IMR-90 (cell line): ENCODE results near the gene RAPGEF3. TPM values are rescaled to one million over a fixed set of nuclear protein-coding genes. Genes with fewer than 3 reads are reported as not detected.

ENCODE experiments used
- ATAC-seq: fragments of 200-7000 bp; cut with Tn5 transposase; 2 replicates; pipeline ENCODE4 v1.9.1; 2020; ENCODE audit warnings: low read depth, mild to moderate bottlenecking, moderate library complexity
- BruUV-seq: library from RNA; stranded (reverse); fragments of 400-500 nt; replicated peaks from 2 replicates; lab custom pipeline; 2021; lab: Mats Ljungman, UMichigan
- CTCF ChIA-PET: fragments of 300-600 bp; formaldehyde crosslinking; extraction: SDS; loops from one replicate; lab custom pipeline; 2021; ENCODE audit warnings: antibody characterized with exemption; lab: Yijun Ruan, JAX
- POLR2A ChIA-PET: fragments of 300-600 bp; sonication (Branson Sonifier 250); formaldehyde crosslinking; loops from one replicate; lab custom pipeline; 2022; ENCODE audit warnings: antibody characterized with exemption; ENCODE audit not compliant: unreplicated experiment; lab: Charles Lee
- DNase-seq: peaks from one replicate; pipeline ENCODE4 v3.0.0; 2013
- H2AFZ ChIP-seq: replicated peaks from 2 replicates; pipeline ENCODE3; 2013; ENCODE audit warnings: low read length, mild to moderate bottlenecking; ENCODE audit not compliant: poor library complexity
- H2AK5ac ChIP-seq: 2 replicates; pipeline ENCODE4 v1.6.1; 2013; ENCODE audit warnings: low read depth, low read length, inconsistent platforms
- H2AK9ac ChIP-seq: replicated peaks from 2 replicates; pipeline ENCODE3; 2013; ENCODE audit warnings: mild to moderate bottlenecking, low read depth, low read length, moderate library complexity; ENCODE audit not compliant: poor library complexity
- H2BK120ac ChIP-seq: 2 replicates; pipeline ENCODE4 v1.6.1; 2013; ENCODE audit warnings: low read depth, low read length, inconsistent platforms
- H2BK15ac ChIP-seq: 3 replicates; pipeline ENCODE4 v1.6.1; 2013; ENCODE audit warnings: low read depth, low read length, inconsistent platforms
- H2BK20ac ChIP-seq: 2 replicates; pipeline ENCODE4 v1.6.1; 2013; ENCODE audit warnings: low read depth, mild to moderate bottlenecking, inconsistent platforms, low read length, moderate library complexity
- H2BK5ac ChIP-seq: 2 replicates; pipeline ENCODE4 v1.6.1; 2013; ENCODE audit warnings: mild to moderate bottlenecking, low read depth, low read length, inconsistent platforms; ENCODE audit not compliant: poor library complexity, severe bottlenecking
- H3K14ac ChIP-seq: replicated peaks from 2 replicates; pipeline ENCODE4 v1.6.1; 2013; ENCODE audit warnings: low read depth, low read length, inconsistent platforms
- H3K18ac ChIP-seq: 2 replicates; pipeline ENCODE4 v1.6.1; 2013; ENCODE audit warnings: low read depth, low read length, control low read depth
- H3K23ac ChIP-seq: 2 replicates; pipeline ENCODE4 v1.6.1; 2013; ENCODE audit warnings: low read depth, low read length, inconsistent platforms
- H3K27ac ChIP-seq: 2 replicates; pipeline ENCODE4 v1.5.1; 2013; ENCODE audit warnings: mild to moderate bottlenecking, control low read depth, low read length; ENCODE audit not compliant: insufficient read depth
- H3K27me3 ChIP-seq: 2 replicates; pipeline ENCODE4 v1.6.1; 2013; ENCODE audit warnings: low read length; ENCODE audit not compliant: control insufficient read depth, insufficient read depth
- H3K36me3 ChIP-seq: 2 replicates; pipeline ENCODE4 v1.6.1; 2013; ENCODE audit warnings: low read length, mixed read lengths; ENCODE audit not compliant: control insufficient read depth, insufficient read depth
- H3K4ac ChIP-seq: 2 replicates; pipeline ENCODE4 v1.6.1; 2013; ENCODE audit warnings: low read depth, low read length, inconsistent platforms
- H3K4me1 ChIP-seq: 2 replicates; pipeline ENCODE4 v1.6.1; 2013; ENCODE audit warnings: low read length, mixed read lengths; ENCODE audit not compliant: control insufficient read depth, insufficient read depth
- H3K4me2 ChIP-seq: 2 replicates; pipeline ENCODE4 v1.6.1; 2013; ENCODE audit warnings: low read depth, mild to moderate bottlenecking, control low read depth, low read length, moderate library complexity
- H3K4me3 ChIP-seq: 2 replicates; pipeline ENCODE4 v1.5.1; 2013; ENCODE audit warnings: low read depth, mild to moderate bottlenecking, control low read depth, low read length, moderate library complexity; ENCODE audit not compliant: insufficient read depth
- H3K56ac ChIP-seq: 2 replicates; pipeline ENCODE4 v1.6.1; 2013; ENCODE audit warnings: low read length, inconsistent platforms; ENCODE audit not compliant: insufficient read depth; ENCODE audit errors: extremely low read depth
- H3K79me1 ChIP-seq, 2 experiments: 2 replicates each; pipeline ENCODE4 v1.6.1; 2013; ENCODE audit warnings: low read length in 2 of 2, inconsistent platforms in 1 of 2, low read depth in 1 of 2
- H3K9ac ChIP-seq: 2 replicates; pipeline ENCODE4 v1.6.1; 2013; ENCODE audit warnings: low read depth, low read length, control low read depth
- H3K9me1 ChIP-seq: 2 replicates; pipeline ENCODE4 v1.6.1; 2013; ENCODE audit warnings: low read length, inconsistent platforms; ENCODE audit not compliant: insufficient read depth
- H3K9me3 ChIP-seq: 2 replicates; pipeline ENCODE4 v1.6.1; 2013; ENCODE audit warnings: low read length; ENCODE audit not compliant: control insufficient read depth, insufficient read depth
- H4K20me1 ChIP-seq: 2 replicates; pipeline ENCODE4 v1.6.1; 2013; ENCODE audit warnings: low read length, inconsistent platforms; ENCODE audit not compliant: insufficient read depth
- H4K5ac ChIP-seq: 2 replicates; pipeline ENCODE4 v1.6.1; 2013; ENCODE audit warnings: mild to moderate bottlenecking, low read depth, low read length, control low read depth
- H4K8ac ChIP-seq, 2 experiments: 2 replicates each; pipeline ENCODE4 v1.6.1; 2013; ENCODE audit warnings: low read depth in 2 of 2, low read length in 2 of 2, control low read depth in 1 of 2, inconsistent platforms in 1 of 2
- H4K91ac ChIP-seq: 2 replicates; pipeline ENCODE4 v1.6.1; 2013; ENCODE audit warnings: low read depth, low read length, inconsistent platforms; ENCODE audit not compliant: insufficient read depth
- CHD1 ChIP-seq: IDR thresholded peaks from 2 replicates; pipeline ENCODE4 v1.6.1; 2012; ENCODE audit warnings: low read depth, low read length, improper control_type of control experiment
- CTCF ChIP-seq: conservative IDR thresholded peaks from 2 replicates; pipeline ENCODE4 v1.5.1; 2012; ENCODE audit warnings: mild to moderate bottlenecking, low read depth, low read length, improper control_type of control experiment
- ELK1 ChIP-seq: fragments of 150-350 bp; IDR thresholded peaks from 2 replicates; pipeline ENCODE4 v1.6.1; 2016; ENCODE audit warnings: low read depth, mild to moderate bottlenecking, low read length, moderate library complexity, borderline replicate concordance
- FOS ChIP-seq: fragments of 150-350 bp; IDR thresholded peaks from 2 replicates; pipeline ENCODE4 v1.6.1; 2016; ENCODE audit warnings: low read depth, low read length
- MAFK ChIP-seq: IDR thresholded peaks from 2 replicates; pipeline ENCODE4 v1.6.1; 2012; ENCODE audit warnings: low read depth, low read length, improper control_type of control experiment
- MXI1 ChIP-seq: IDR thresholded peaks from 2 replicates; pipeline ENCODE4 v1.6.1; 2012; ENCODE audit warnings: low read depth, mild to moderate bottlenecking, low read length, moderate library complexity, borderline replicate concordance
- NFE2L2 ChIP-seq: fragments of 150-350 bp; IDR thresholded peaks from 2 replicates; pipeline ENCODE4 v1.6.1; 2016; ENCODE audit warnings: low read depth, mild to moderate bottlenecking, low read length
- POLR2A ChIP-seq: IDR thresholded peaks from 2 replicates; pipeline ENCODE4 v1.6.1; 2012; ENCODE audit warnings: mild to moderate bottlenecking, low read depth, low read length
- RCOR1 ChIP-seq: IDR thresholded peaks from 2 replicates; pipeline ENCODE4 v1.6.1; 2012; ENCODE audit warnings: mild to moderate bottlenecking, low read length, improper control_type of control experiment; ENCODE audit not compliant: insufficient replicate concordance
- RFX5 ChIP-seq: IDR thresholded peaks from 2 replicates; pipeline ENCODE4 v1.8.0; 2012; ENCODE audit warnings: low read depth, mild to moderate bottlenecking, low read length, moderate library complexity
- SMC3 ChIP-seq: fragments of 150-350 bp; IDR thresholded peaks from 2 replicates; pipeline ENCODE4 v1.6.1; 2016; ENCODE audit warnings: low read depth, mild to moderate bottlenecking, antibody characterized with exemption, low read length, moderate library complexity
- WGBS, 2 experiments: methylation state at CpG; one replicate each; pipeline versions ENCODE4 v1.1.5 to v1.1.7; 2013; ENCODE audit warnings: missing lambda C conversion rate in 2 of 2; ENCODE audit not compliant: insufficient read length in 1 of 2; ENCODE audit errors: extremely low coverage in 2 of 2; 5-methylcytosine and 5-hydroxymethylcytosine counted together
- dilution Hi-C: fragments of 300-500 bp; cut with HindIII; formaldehyde crosslinking; loops from one replicate; pipeline ENCODE4 v1.14.3; 2018; ENCODE audit warnings: low sequenced_read_pairs; ENCODE audit not compliant: unreplicated experiment
- in situ Hi-C: fragments of 300-500 bp; cut with MboI; formaldehyde crosslinking; loops from 3 replicates; pipeline ENCODE4 v1.14.3; 2019; ENCODE audit warnings: low sequenced_read_pairs, inconsistent platforms, mixed read lengths
- intact Hi-C: fragments of 100-400 bp; cut with micrococcal nuclease; formaldehyde crosslinking; loops from 2 replicates; pipeline ENCODE4 v1.10.0; 2022
- polyA plus RNA-seq, 3 experiments: library from polyadenylated mRNA; depleted of rRNA; stranded (reverse); fragments of >200 nt; gene quantifications; 2 replicates each; pipeline ENCODE4 v1.2.3, GENCODE V29; 2012; ENCODE audit warnings: low replicate concordance in 1 of 3
- total RNA-seq: library from RNA; depleted of rRNA; stranded (reverse); fragments of >200 nt; gene quantifications from 2 replicates; pipeline ENCODE4 v1.2.3, GENCODE V29; 2012

The RAPGEF3 gene
- total and polyA plus RNA-seq, 2 of the 4 experiments (the other 2 are of a cell fraction) = 1.3 to 2.0 TPM

- no peak for TF ChIP-seq FOS
- no peak for TF ChIP-seq CTCF
- TF ChIP-seq NFE2L2 = no peak
- TF ChIP-seq POLR2A = no peak
- TF ChIP-seq MXI1 = no peak
- TF ChIP-seq RFX5 = no peak
- no peak for TF ChIP-seq MAFK
- no peak for TF ChIP-seq ELK1
- TF ChIP-seq RCOR1 = no peak
- no peak for TF ChIP-seq SMC3
- TF ChIP-seq CHD1 = no peak
- Histone ChIP-seq H4K5ac (no peak overlapping the region), H3K56ac (no peak overlapping the region), H4K91ac (no peak overlapping the region), H2BK120ac (no peak overlapping the region), H3K4me2 (no peak overlapping the region), H3K4ac (peak overlapping the region; percentile 24; the same call in 1 of the 2 replicates), H2AFZ (peak overlapping the region; percentile 38), H3K18ac (no peak overlapping the region), H2BK5ac (no peak overlapping the region), H3K27me3 (no peaks in the 10 kb centered on the region), H3K9me3 (no peaks in the 10 kb centered on the region), H4K8ac (no peak overlapping the region), H3K9me1 (peaks cover 9% of the 10 kb centered on the region; the same call in 1 of the 2 replicates), H3K4me3 (no peak overlapping the region), H3K9ac (no peak overlapping the region), H4K20me1 (no peaks in the 10 kb centered on the region), H2BK15ac (no peak overlapping the region), H3K4me1 (peaks cover 17% of the 10 kb centered on the region), H3K27ac (no peak overlapping the region), H3K36me3 (no peaks in the 10 kb centered on the region), H2AK5ac (no peak overlapping the region), H3K79me1 (no peaks in the 10 kb centered on the region), H2BK20ac (no peak overlapping the region), H3K14ac (no peak overlapping the region), H2AK9ac (no peak overlapping the region), H3K23ac (no peak overlapping the region)
- dilution Hi-C loops (no loop called here), intact Hi-C loops (no loop called here), in situ Hi-C loops (no loop called here)
- no peak for DNase-seq
- CTCF ChIA-PET = interaction anchor here (1.6 to 2.7 kb wide), 3 partner anchors 11 to 16 kb away, joined by 6 to 11 read pairs (median 7); no protein-coding TSS in a partner anchor
- 60% methylated on average over 3 of the region's 7 CpGs; no CpG with 5 or more reads in 1 of the 2 experiments for WGBS, 2 experiments
- BruUV-seq = no TSS peak
- ATAC-seq = no peak
- POLR2A ChIA-PET = no interaction called here
Measured at GRCh38 chr12:47757364-47757839, 1.3 kb downstream of the RAPGEF3 start.
